ENCODE results near the gene TMEM130. TPM values are rescaled to one million over a fixed set of nuclear protein-coding genes. Genes with fewer than 3 reads are reported as not detected.
A peak's percentile ranks its signal among the peaks of the same experiment; 100 is the strongest.

TMEM130 gene
- total and polyA plus RNA-seq, 9 of the 15 experiments (the other 6 are each of a cell fraction or from before 2014, with no cell fraction given): 0.07 TPM; not detected in 8

DNA sequence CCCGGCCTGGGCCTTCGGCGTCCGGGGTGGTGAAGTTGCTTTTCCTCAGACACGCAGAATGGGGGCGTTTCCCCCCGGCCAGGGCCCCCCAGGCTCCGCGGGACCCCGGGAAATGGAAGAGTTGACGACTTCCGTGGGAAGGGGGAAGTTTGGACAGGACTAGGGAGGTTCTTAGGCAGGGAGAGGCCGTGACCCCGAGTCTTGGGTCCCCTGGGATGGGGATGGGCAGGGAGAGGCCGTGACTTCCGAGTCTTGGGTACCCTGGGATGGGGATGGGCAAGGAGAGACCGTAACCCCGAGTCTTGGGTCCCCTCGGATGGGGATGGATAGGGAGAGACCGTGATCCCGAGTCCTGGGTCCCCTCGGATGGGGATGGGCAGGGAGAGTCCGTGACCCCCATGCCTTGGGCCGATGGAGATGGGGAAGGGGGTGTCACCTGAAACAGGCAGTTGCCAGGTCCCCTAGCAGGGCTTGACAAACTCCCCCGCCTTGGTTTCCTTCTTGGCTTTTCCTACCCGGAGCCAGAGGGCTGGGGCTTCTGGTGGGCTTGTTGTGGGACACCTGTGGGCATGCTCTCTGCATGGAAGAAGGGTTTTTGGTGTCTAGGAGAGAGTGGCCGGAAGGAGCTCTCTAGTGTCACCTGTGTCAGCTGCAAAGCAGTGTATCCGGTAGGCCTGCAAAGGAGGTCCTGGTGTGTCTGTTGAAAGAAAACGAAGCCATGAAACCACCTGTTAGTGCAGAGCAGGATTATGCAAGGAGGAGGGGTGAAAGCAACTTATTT is 9.6 kb upstream of the TMEM130 start (continued):
- TF ChIP-seq CBX1 (IDR thresholded peaks at IDR 0.05; ENCODE audit: low read depth): no peak
- no peak for TF ChIP-seq ILK (tag; IDR thresholded peaks at IDR 0.05; ENCODE audit: borderline replicate concordance, low read depth)
- TF ChIP-seq, protein P1, sequence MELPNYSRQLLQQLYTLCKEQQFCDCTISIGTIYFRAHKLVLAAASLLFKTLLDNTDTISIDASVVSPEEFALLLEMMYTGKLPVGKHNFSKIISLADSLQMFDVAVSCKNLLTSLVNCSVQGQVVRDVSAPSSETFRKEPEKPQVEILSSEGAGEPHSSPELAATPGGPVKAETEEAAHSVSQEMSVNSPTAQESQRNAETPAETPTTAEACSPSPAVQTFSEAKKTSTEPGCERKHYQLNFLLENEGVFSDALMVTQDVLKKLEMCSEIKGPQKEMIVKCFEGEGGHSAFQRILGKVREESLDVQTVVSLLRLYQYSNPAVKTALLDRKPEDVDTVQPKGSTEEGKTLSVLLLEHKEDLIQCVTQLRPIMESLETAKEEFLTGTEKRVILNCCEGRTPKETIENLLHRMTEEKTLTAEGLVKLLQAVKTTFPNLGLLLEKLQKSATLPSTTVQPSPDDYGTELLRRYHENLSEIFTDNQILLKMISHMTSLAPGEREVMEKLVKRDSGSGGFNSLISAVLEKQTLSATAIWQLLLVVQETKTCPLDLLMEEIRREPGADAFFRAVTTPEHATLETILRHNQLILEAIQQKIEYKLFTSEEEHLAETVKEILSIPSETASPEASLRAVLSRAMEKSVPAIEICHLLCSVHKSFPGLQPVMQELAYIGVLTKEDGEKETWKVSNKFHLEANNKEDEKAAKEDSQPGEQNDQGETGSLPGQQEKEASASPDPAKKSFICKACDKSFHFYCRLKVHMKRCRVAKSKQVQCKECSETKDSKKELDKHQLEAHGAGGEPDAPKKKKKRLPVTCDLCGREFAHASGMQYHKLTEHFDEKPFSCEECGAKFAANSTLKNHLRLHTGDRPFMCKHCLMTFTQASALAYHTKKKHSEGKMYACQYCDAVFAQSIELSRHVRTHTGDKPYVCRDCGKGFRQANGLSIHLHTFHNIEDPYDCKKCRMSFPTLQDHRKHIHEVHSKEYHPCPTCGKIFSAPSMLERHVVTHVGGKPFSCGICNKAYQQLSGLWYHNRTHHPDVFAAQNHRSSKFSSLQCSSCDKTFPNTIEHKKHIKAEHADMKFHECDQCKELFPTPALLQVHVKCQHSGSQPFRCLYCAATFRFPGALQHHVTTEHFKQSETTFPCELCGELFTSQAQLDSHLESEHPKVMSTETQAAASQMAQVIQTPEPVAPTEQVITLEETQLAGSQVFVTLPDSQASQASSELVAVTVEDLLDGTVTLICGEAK (IDR thresholded peaks at IDR 0.05): peak; percentile 80
- TF ChIP-seq, protein P1 (CRISPR knock-in tag; IDR thresholded peaks at IDR 0.05): no peak
- TF ChIP-seq HDAC2 (IDR thresholded peaks at IDR 0.05): no peak
- TF ChIP-seq, protein P2, sequence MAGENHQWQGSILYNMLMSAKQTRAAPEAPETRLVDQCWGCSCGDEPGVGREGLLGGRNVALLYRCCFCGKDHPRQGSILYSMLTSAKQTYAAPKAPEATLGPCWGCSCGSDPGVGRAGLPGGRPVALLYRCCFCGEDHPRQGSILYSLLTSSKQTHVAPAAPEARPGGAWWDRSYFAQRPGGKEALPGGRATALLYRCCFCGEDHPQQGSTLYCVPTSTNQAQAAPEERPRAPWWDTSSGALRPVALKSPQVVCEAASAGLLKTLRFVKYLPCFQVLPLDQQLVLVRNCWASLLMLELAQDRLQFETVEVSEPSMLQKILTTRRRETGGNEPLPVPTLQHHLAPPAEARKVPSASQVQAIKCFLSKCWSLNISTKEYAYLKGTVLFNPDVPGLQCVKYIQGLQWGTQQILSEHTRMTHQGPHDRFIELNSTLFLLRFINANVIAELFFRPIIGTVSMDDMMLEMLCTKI (IDR thresholded peaks at IDR 0.05; ENCODE audit: partially characterized antibody): no peak
- no peak for TF ChIP-seq MEF2D (tag; conservative IDR thresholded peaks at IDR 0.05; ENCODE audit: low read depth)
- peak in 1 of 2 experiments; percentile 33; a peak in 1 of 4 replicates for TF ChIP-seq SIN3A (IDR thresholded peaks at IDR 0.05; ENCODE audit: borderline replicate concordance in 2 of 2, control insufficient read depth in 1 of 2, low read depth in 2 of 2, low read length in 2 of 2)
- TF ChIP-seq, protein P3, sequence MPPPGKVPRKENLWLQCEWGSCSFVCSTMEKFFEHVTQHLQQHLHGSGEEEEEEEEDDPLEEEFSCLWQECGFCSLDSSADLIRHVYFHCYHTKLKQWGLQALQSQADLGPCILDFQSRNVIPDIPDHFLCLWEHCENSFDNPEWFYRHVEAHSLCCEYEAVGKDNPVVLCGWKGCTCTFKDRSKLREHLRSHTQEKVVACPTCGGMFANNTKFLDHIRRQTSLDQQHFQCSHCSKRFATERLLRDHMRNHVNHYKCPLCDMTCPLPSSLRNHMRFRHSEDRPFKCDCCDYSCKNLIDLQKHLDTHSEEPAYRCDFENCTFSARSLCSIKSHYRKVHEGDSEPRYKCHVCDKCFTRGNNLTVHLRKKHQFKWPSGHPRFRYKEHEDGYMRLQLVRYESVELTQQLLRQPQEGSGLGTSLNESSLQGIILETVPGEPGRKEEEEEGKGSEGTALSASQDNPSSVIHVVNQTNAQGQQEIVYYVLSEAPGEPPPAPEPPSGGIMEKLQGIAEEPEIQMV (tag; conservative IDR thresholded peaks at IDR 0.05; ENCODE audit: low read depth): no peak
- TF ChIP-seq MYBL2 (IDR thresholded peaks at IDR 0.05; ENCODE audit: low read depth): no peak
- no peak for TF ChIP-seq MYBL2 (CRISPR knock-in tag; IDR thresholded peaks at IDR 0.05; ENCODE audit: borderline replicate concordance)
- TF ChIP-seq, protein P4, sequence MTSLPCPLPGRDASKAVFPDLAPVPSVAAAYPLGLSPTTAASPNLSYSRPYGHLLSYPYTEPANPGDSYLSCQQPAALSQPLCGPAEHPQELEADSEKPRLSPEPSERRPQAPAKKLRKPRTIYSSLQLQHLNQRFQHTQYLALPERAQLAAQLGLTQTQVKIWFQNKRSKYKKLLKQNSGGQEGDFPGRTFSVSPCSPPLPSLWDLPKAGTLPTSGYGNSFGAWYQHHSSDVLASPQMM (CRISPR knock-in tag; IDR thresholded peaks at IDR 0.05): no peak
- TF ChIP-seq FOXK2 (conservative IDR thresholded peaks at IDR 0.05 in 1 of 2, IDR thresholded peaks at IDR 0.05 in 1 of 2; ENCODE audit: low read depth in 2 of 2): no peak

Data from K562 (cell line).